ENCODE data around the gene RASSF8. TPM values are rescaled to one million over a fixed set of nuclear protein-coding genes. Genes with fewer than 3 reads are reported as not detected.

Gene RASSF8
- total and polyA plus RNA-seq, 9 of the 15 experiments (the other 6 are each of a cell fraction or from before 2014, with no cell fraction given): 0.01 to 0.36 (median 0.12) TPM; not detected in 1

GRCh38 chr12:26126340-26127284, 168.1 kb downstream of the RASSF8 start (continued):
- no peak for TF ChIP-seq ZNF785 (CRISPR knock-in tag; IDR thresholded peaks at IDR 0.05)
- TF ChIP-seq ZNF41 (CRISPR knock-in tag; conservative IDR thresholded peaks at IDR 0.05): no peak
- no peak for TF ChIP-seq RCOR1 (IDR thresholded peaks at IDR 0.05; ENCODE audit: borderline replicate concordance in 1 of 2, low read depth in 2 of 2, low read length in 2 of 2)
- no peak for TF ChIP-seq ZNF764 (CRISPR knock-in tag; IDR thresholded peaks at IDR 0.05; ENCODE audit: low read depth)
- no peak for TF ChIP-seq MED1 (CRISPR knock-in tag; IDR thresholded peaks at IDR 0.05; ENCODE audit: borderline replicate concordance)
- peak; percentile 85 for TF ChIP-seq TFE3 (CRISPR knock-in tag; IDR thresholded peaks at IDR 0.05)
- no peak for TF ChIP-seq NBN (IDR thresholded peaks at IDR 0.05; ENCODE audit: low read depth)
- TF ChIP-seq ZNF274 (IDR thresholded peaks at IDR 0.05; ENCODE audit: borderline replicate concordance, low read depth, low read length): no peak
- TF ChIP-seq UBTF (IDR thresholded peaks at IDR 0.05; ENCODE audit: borderline replicate concordance in 1 of 2, low read depth in 2 of 2, low read length in 2 of 2): no peak
- TF ChIP-seq ZNF23 (CRISPR knock-in tag; IDR thresholded peaks at IDR 0.05): no peak
- TF ChIP-seq MIER1 (IDR thresholded peaks at IDR 0.05; ENCODE audit: low read depth): no peak
- TF ChIP-seq GABPB1 (CRISPR knock-in tag; IDR thresholded peaks at IDR 0.05): no peak
- no peak for TF ChIP-seq TAF1 (IDR thresholded peaks at IDR 0.05; ENCODE audit: control insufficient read depth, extremely low read depth, insufficient read depth, low read length, severe bottlenecking)
- no peak for TF ChIP-seq CBX1 (IDR thresholded peaks at IDR 0.05; ENCODE audit: low read depth)
- no peak for TF ChIP-seq RERE (CRISPR knock-in tag; IDR thresholded peaks at IDR 0.05; ENCODE audit: borderline replicate concordance)
- TF ChIP-seq USF2 (CRISPR knock-in tag; IDR thresholded peaks at IDR 0.05): peak; percentile 74
